ENCODE results near the gene RNASEH2B. TPM values are rescaled to one million over a fixed set of nuclear protein-coding genes. Genes with fewer than 3 reads are reported as not detected.

The RNASEH2B gene
- total RNA-seq, 1 donor from 2014 or later, result 60.5 TPM

DNA sequence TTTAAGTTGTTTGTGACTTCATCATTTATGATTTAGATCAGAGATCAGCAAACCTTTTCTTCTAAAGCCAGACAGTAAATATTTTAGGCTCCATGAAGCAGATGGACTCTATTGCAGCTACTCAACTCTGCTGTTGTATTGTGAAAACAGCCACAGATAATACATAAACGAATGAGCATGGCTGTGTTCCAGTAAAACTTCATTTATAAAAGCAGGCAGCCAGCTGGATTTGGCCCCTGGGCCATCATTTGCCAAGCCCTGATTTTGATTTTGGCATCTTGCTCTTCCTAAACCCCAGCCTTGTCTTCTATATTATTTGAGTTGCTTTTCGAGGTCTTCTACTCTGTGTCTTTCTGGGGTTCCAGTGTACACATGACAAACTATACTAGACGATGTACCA lies 41.3 kb downstream of the RNASEH2B start:
- Histone ChIP-seq H3K4me3 (no peak overlapping the region), H3K27me3 (no peaks in the 10 kb centered on the region), H3K9me3 (no peaks in the 10 kb centered on the region), H3K36me3 (peaks cover 0 to 8% of the 10 kb centered on the region in 2 donors), H3K4me1 (peaks cover 0 to 3% of the 10 kb centered on the region in 2 donors), H3K27ac (no peak overlapping the region)
- TF ChIP-seq CTCF (IDR thresholded peaks at IDR 0.05), result no peak
- intact Hi-C loops (cut with DNase I), result no loop called here
- no peak for DNase-seq (ENCODE audit: low spot score in 2 of 2)

- intact Hi-C loops (cut with DNase I), result no loop called here
- DNase-seq (ENCODE audit: low spot score in 2 of 2), result no peak
- peaks cover 0 to 8% of the 10 kb centered on the region in 2 donors for H3K36me3 ChIP-seq
- TF ChIP-seq CTCF (IDR thresholded peaks at IDR 0.05), result no peak
- no peaks in the 10 kb centered on the region for H3K27me3 ChIP-seq
- no peak overlapping the region for H3K4me3 ChIP-seq
- peaks cover 0 to 3% of the 10 kb centered on the region in 2 donors for H3K4me1 ChIP-seq
- H3K9me3 ChIP-seq, result no peaks in the 10 kb centered on the region
- no peak overlapping the region for H3K27ac ChIP-seq
Measured at GRCh38 chr13:50951366-50951765, 41.8 kb downstream of the RNASEH2B start.

GRCh38 chr13:50955241-50955640 lies 45.6 kb downstream of the RNASEH2B start:
- Histone ChIP-seq H3K27ac (no peak overlapping the region), H3K27me3 (no peaks in the 10 kb centered on the region), H3K4me1 (no peaks in the 10 kb centered on the region), H3K36me3 (peaks cover 5 to 13% of the 10 kb centered on the region in 2 donors), H3K9me3 (no peaks in the 10 kb centered on the region), H3K4me3 (no peak overlapping the region)
- intact Hi-C loops (cut with DNase I), result no loop called here
- no peak for TF ChIP-seq CTCF (IDR thresholded peaks at IDR 0.05)
- DNase-seq (ENCODE audit: low spot score in 2 of 2), result no peak

DNA sequence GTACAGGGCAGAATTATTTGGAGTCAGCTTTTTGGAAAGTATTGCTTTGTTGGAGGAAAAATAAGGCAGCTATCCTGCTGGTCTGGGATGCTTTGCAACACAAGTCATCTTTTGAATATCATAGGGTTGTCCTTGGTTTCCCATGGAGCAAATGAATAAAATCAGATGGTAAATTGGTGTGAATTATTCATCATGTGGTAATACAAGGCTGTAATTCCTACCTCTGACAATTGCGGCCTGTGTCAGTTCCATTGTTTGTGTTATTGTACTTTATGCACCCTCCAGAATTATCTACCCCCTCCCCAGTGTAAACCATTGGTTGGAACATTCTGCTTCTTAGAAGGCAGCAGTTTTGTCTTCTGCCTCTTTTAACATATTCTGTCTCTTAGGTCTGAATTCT lies 46.2 kb downstream of the RNASEH2B start:
- no peak for TF ChIP-seq CTCF (IDR thresholded peaks at IDR 0.05)
- H3K27me3 ChIP-seq, result no peaks in the 10 kb centered on the region
- H3K9me3 ChIP-seq, result no peaks in the 10 kb centered on the region
- DNase-seq (ENCODE audit: low spot score in 2 of 2), result no peak
- no peak overlapping the region for H3K27ac ChIP-seq
- intact Hi-C loops (cut with DNase I), result no loop called here
- H3K4me3 ChIP-seq, result no peak overlapping the region
- peaks cover 5 to 13% of the 10 kb centered on the region in 2 donors for H3K36me3 ChIP-seq
- no peaks in the 10 kb centered on the region for H3K4me1 ChIP-seq

GRCh38 chr13:50957620-50958019 lies 48.0 kb downstream of the RNASEH2B start:
- no peak overlapping the region for H3K27ac ChIP-seq
- intact Hi-C loops (cut with DNase I), result no loop called here
- H3K36me3 ChIP-seq, result peaks cover 9 to 13% of the 10 kb centered on the region in 2 donors
- H3K9me3 ChIP-seq, result no peaks in the 10 kb centered on the region
- no peaks in the 10 kb centered on the region for H3K4me1 ChIP-seq
- H3K27me3 ChIP-seq, result no peaks in the 10 kb centered on the region
- DNase-seq (ENCODE audit: low spot score in 2 of 2), result no peak
- no peak overlapping the region for H3K4me3 ChIP-seq
- TF ChIP-seq CTCF (IDR thresholded peaks at IDR 0.05), result no peak

- intact Hi-C loops (cut with DNase I), result loop anchor here (1.0 kb wide), 1 partner anchor 100 kb away; no protein-coding TSS in a partner anchor
- no peaks in the 10 kb centered on the region for H3K9me3 ChIP-seq
- H3K4me1 ChIP-seq, result no peaks in the 10 kb centered on the region
- H3K36me3 ChIP-seq, result peaks cover 6 to 8% of the 10 kb centered on the region in 2 donors
- H3K27ac ChIP-seq, result no peak overlapping the region
- no peaks in the 10 kb centered on the region for H3K27me3 ChIP-seq
- peak in 2 of 3 experiments; percentile 12 to 43 for TF ChIP-seq CTCF (IDR thresholded peaks at IDR 0.05)
- no peak for DNase-seq (ENCODE audit: low spot score in 2 of 2)
- no peak overlapping the region for H3K4me3 ChIP-seq
Measured at GRCh38 chr13:50969691-50970090, 60.1 kb downstream of the RNASEH2B start.
